Fibroblast of the aortic adventitia (primary cell): ENCODE data around the gene R3HCC1L. TPM values are rescaled to one million over a fixed set of nuclear protein-coding genes. Genes with fewer than 3 reads are reported as not detected.

ENCODE experiments used
- DNase-seq: peaks from one replicate; pipeline ENCODE4 v3.0.0-alpha.2; 2010; ENCODE audit warnings: low read depth
- H3K4me3 ChIP-seq: 2 replicates; pipeline ENCODE4 v1.5.1; 2011; ENCODE audit warnings: low read depth, mild to moderate bottlenecking, control low read depth, low read length, moderate library complexity
- total RNA-seq: library from RNA; depleted of rRNA; stranded (reverse); fragments of >200 nt; gene quantifications from 2 replicates; pipeline ENCODE4 v1.2.3, GENCODE V29; 2012; ENCODE audit warnings: low replicate concordance
- TF ChIP-seq, protein P1 (sequence below): IDR thresholded peaks from 2 replicates; pipeline ENCODE4 v1.5.1; 2011; ENCODE audit warnings: mild to moderate bottlenecking, low read length, control low read depth, inconsistent platforms; ENCODE audit not compliant: insufficient read depth

R3HCC1L gene
- total RNA-seq, 1 donor, result 10.8 TPM

- H3K4me3 ChIP-seq, result no peak overlapping the region
- no peak for DNase-seq
- TF ChIP-seq, protein P1, sequence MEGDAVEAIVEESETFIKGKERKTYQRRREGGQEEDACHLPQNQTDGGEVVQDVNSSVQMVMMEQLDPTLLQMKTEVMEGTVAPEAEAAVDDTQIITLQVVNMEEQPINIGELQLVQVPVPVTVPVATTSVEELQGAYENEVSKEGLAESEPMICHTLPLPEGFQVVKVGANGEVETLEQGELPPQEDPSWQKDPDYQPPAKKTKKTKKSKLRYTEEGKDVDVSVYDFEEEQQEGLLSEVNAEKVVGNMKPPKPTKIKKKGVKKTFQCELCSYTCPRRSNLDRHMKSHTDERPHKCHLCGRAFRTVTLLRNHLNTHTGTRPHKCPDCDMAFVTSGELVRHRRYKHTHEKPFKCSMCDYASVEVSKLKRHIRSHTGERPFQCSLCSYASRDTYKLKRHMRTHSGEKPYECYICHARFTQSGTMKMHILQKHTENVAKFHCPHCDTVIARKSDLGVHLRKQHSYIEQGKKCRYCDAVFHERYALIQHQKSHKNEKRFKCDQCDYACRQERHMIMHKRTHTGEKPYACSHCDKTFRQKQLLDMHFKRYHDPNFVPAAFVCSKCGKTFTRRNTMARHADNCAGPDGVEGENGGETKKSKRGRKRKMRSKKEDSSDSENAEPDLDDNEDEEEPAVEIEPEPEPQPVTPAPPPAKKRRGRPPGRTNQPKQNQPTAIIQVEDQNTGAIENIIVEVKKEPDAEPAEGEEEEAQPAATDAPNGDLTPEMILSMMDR, result no peak
These were observed 137.8 kb downstream of the R3HCC1L start for GRCh38 chr10:98272245-98272644.

- DNase-seq, result no peak
- H3K4me3 ChIP-seq, result no peak overlapping the region
- TF ChIP-seq, protein P1, result no peak
These were observed 138.2 kb downstream of the R3HCC1L start for GRCh38 chr10:98272656-98273055.

- TF ChIP-seq, protein P1, result no peak
- H3K4me3 ChIP-seq, result no peak overlapping the region
- no peak for DNase-seq
These were observed 138.8 kb downstream of the R3HCC1L start for GRCh38 chr10:98273057-98273850.

DNA sequence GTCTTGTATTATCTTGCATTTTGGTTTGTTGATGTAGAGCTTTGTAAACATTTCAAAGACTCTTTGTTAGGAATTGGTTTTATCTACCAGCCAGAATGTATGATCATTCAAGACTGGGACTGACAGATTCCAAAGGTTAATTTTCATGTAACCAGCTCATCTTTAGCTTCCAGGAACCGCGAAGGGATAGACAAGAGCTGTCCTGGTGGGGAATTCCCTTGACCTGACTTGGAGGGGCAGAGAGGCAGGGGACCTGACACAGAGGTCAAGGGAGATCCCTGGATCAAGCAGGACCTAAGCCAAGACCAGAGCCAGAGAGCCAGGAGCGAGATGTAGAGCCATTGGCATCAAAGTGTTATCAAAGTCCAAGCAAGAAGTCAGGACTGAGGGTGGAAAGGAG is 140.1 kb downstream of the R3HCC1L start:
- TF ChIP-seq, protein P1, result no peak
- no peak for DNase-seq
- H3K4me3 ChIP-seq, result no peak overlapping the region

DNA sequence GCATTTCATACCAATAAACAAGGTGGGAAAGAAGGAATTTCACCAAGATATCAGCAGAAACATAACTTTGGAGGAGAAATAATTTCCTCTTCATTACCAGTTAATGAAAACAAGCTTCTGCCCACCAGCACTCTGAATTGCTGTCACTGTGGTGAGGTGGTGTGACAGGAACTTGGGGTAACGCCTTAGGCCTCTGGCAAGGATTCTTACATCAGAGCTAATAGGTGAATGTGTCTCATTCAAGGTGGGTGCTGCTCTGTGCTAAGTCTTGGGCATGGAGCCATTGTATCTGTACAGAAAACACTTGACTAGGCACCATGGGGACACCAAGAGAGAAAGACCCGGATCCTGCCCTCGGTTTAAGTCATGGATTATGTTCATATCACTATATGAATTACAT is 141.9 kb downstream of the R3HCC1L start:
- TF ChIP-seq, protein P1, result no peak
- H3K4me3 ChIP-seq, result no peak overlapping the region
- no peak for DNase-seq

GRCh38 chr10:98285416-98285815 is 151.0 kb downstream of the R3HCC1L start:
- DNase-seq, result peak; percentile 16
- TF ChIP-seq, protein P1, result no peak
- no peak overlapping the region for H3K4me3 ChIP-seq
